Measurements from ENCODE around the gene SIPA1L2. TPM values are rescaled to one million over a fixed set of nuclear protein-coding genes. Genes with fewer than 3 reads are reported as not detected.

The SIPA1L2 gene
- total RNA-seq, 6 experiments from 2014 or later, result 3.7 to 22.8 (median 10.7) TPM

DNA sequence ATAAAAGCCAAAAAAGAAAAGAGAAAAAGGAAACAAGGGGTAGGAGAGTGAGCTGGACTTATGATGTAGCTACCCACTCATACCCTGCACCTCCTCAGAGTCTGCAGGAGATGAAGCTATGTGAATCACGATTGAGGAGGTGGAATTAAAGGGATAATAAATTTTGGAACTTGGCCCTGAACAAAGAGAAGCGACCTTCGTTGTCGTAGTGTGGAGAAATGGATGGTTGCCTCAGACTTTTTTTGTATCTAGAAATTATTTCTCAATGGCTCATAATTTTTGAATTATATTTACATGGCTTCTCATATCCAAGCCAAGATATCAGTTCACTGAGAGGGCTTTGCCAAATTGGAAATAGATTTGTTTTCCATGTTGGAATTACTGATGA, 37.8 kb upstream of the SIPA1L2 start:
- DNase-seq (no peak), ATAC-seq (peak; percentile 28 to 36 (median 32))
- peaks cover 0 to 51% (median 10%) of the 10 kb centered on the region in 4 donors for H3K4me1 ChIP-seq
- no peaks in the 10 kb centered on the region for H3K36me3 ChIP-seq
- TF ChIP-seq, protein P1, sequence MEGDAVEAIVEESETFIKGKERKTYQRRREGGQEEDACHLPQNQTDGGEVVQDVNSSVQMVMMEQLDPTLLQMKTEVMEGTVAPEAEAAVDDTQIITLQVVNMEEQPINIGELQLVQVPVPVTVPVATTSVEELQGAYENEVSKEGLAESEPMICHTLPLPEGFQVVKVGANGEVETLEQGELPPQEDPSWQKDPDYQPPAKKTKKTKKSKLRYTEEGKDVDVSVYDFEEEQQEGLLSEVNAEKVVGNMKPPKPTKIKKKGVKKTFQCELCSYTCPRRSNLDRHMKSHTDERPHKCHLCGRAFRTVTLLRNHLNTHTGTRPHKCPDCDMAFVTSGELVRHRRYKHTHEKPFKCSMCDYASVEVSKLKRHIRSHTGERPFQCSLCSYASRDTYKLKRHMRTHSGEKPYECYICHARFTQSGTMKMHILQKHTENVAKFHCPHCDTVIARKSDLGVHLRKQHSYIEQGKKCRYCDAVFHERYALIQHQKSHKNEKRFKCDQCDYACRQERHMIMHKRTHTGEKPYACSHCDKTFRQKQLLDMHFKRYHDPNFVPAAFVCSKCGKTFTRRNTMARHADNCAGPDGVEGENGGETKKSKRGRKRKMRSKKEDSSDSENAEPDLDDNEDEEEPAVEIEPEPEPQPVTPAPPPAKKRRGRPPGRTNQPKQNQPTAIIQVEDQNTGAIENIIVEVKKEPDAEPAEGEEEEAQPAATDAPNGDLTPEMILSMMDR (IDR thresholded peaks at IDR 0.05), result no peak
- no peak for TF ChIP-seq POLR2A (IDR thresholded peaks at IDR 0.05)
- H3K27ac ChIP-seq, result peak overlapping the region; percentile 35 to 54 (median 49)
- no peaks in the 10 kb centered on the region for H3K27me3 ChIP-seq
- H3K4me3 ChIP-seq, result peak overlapping the region in 1 of 3 donors; percentile 5
- WGBS (ENCODE audit: insufficient coverage, low coverage, low lambda C conversion rate, missing lambda C conversion rate), result 20% methylated on average over 4 of the region's 4 CpGs
- intact Hi-C loops (cut with DNase I), result no loop called here
- H3K9me3 ChIP-seq, result no peaks in the 10 kb centered on the region

DNA sequence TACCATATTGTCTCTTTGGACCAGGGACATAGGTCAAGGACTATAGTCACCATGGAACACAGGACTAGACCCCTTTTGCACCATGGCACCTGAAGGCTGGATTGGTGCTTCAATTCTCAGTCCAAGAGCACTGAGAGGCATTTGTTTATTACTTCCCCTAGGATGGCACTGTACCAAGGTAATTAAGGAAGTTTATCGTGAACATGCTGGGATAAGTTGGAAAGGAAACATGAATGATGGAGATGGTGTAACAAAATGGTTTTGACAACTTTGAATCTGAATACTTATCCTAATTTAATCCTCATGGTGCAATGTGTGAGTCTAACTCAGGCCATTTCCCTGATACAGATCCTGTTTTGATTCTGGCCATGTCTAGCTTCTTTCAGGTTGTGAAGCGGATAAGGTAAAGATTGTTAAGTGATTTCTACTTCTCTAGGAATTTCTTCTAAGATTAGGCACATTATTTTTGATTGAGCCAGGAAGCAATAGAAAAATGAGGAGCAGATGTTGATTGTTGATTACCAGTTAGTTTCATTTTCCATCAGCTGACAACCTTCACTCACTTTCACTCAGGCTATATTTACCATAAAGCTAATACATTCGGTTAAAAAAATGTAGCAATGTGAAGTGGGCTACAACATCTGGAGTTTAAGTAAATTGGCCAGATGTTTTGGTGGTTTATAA, 37.3 kb upstream of the SIPA1L2 start:
- intact Hi-C loops (cut with DNase I), result no loop called here
- peak; percentile 35 to 68 (median 47) for ATAC-seq
- 20% methylated on average over 3 of the region's 3 CpGs for WGBS (ENCODE audit: insufficient coverage, low coverage, low lambda C conversion rate, missing lambda C conversion rate)

DNA sequence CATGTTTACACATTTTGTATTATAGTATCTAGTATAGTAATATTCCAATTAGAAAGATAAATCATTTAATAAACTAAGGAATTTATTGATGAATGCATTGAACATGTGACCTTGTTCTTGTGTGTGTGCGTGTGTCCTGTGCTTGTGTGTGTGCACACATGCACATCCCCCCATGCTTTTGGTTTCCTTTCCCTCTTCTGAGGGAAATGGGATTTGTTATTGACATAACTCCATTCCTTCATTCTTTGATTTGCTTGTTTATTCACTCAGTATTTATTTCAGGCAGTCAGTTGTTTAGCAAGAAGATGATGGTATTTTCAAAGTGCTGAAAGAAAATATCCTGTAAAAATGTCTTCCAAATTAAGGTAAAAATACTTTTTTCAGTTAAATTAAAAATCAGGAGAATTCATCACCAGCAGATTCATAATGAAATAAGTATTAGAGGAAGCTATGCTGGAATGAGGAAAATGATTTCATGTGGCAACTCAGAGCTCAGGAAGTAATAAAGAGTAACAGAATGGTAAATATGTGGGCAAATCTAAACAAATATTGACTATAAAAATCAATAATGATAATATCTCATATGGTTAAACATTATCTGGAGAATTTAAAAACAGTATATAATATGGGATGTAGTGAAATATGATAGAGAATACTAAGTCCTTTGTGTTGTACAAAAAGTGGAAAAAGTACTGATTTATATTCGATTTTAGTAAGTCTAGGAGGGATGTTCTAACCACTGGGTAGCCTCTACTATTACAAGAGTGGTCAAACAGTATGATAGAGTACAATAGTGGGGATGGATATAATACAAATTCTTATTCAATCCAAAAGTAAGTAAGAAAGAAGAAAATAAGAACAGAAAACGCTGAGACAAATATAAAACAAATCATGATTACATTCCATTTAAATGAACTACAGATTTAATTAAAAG, 35.2 kb upstream of the SIPA1L2 start:
- no peak overlapping the region for H3K4me3 ChIP-seq
- TF ChIP-seq, protein P1 (IDR thresholded peaks at IDR 0.05), result no peak
- no peak for TF ChIP-seq POLR2A (IDR thresholded peaks at IDR 0.05)
- H3K36me3 ChIP-seq, result no peaks in the 10 kb centered on the region
- no peak for DNase-seq
- H3K27me3 ChIP-seq, result no peaks in the 10 kb centered on the region
- intact Hi-C loops (cut with DNase I), result no loop called here
- peak; percentile 28 to 69 (median 58) for ATAC-seq
- H3K27ac ChIP-seq, result peak overlapping the region; percentile 3 to 26 (median 22)
- peaks cover 0 to 46% (median 11%) of the 10 kb centered on the region in 4 donors for H3K4me1 ChIP-seq
- WGBS (ENCODE audit: insufficient coverage, low coverage, low lambda C conversion rate, missing lambda C conversion rate), result 41% methylated on average over 3 of the region's 3 CpGs
- H3K9me3 ChIP-seq, result no peaks in the 10 kb centered on the region

More for the DNA sequence above, 37.3 kb upstream of the SIPA1L2 start:
- DNase-seq, result no peak
- TF ChIP-seq POLR2A (IDR thresholded peaks at IDR 0.05), result no peak
- TF ChIP-seq, protein P1 (IDR thresholded peaks at IDR 0.05), result no peak
- Histone ChIP-seq H3K27me3 (no peaks in the 10 kb centered on the region), H3K27ac (peak overlapping the region; percentile 35 to 54 (median 49)), H3K4me3 (peak overlapping the region in 1 of 3 donors; percentile 5), H3K4me1 (peaks cover 0 to 49% (median 11%) of the 10 kb centered on the region in 4 donors), H3K9me3 (no peaks in the 10 kb centered on the region), H3K36me3 (no peaks in the 10 kb centered on the region)

DNA sequence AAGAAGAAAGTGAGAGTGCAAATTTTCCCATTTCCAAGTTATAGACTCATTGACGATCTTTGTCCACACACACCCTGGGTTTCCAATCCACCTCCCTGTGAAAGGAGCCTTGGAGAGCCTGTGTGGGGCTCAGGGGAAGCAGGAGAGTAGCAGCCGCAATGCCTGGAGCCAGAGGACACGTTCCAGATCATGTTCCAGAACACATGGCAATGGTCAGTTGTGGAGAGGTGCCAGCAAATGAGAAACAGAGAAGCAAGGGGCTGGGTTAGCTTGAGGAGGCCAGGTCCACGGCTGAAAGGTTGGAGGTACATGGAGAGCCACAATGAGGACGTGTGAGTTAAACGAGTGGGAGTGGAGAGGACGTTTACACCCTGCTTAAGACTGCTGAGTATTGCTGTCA, 33.0 kb upstream of the SIPA1L2 start:
- no peaks in the 10 kb centered on the region for H3K27me3 ChIP-seq
- H3K27ac ChIP-seq, result peak overlapping the region in 2 of 3 donors; percentile 19 to 22
- ATAC-seq (peak; percentile 26 to 80 (median 66)), DNase-seq (peak in 2 of 3 donors; percentile 56 to 70)
- intact Hi-C loops (cut with DNase I), result no loop called here
- no peaks in the 10 kb centered on the region for H3K9me3 ChIP-seq
- WGBS (ENCODE audit: insufficient coverage, low coverage, low lambda C conversion rate, missing lambda C conversion rate), result 39% methylated on average over 7 of the region's 7 CpGs
- H3K4me1 ChIP-seq, result peaks cover 0 to 45% (median 11%) of the 10 kb centered on the region in 4 donors
- H3K36me3 ChIP-seq, result no peaks in the 10 kb centered on the region
- no peak for TF ChIP-seq POLR2A (IDR thresholded peaks at IDR 0.05)
- TF ChIP-seq, protein P1 (IDR thresholded peaks at IDR 0.05), result no peak
- H3K4me3 ChIP-seq, result no peak overlapping the region
